ENCODE measurements around the gene CASP1. TPM values are rescaled to one million over a fixed set of nuclear protein-coding genes. Genes with fewer than 3 reads are reported as not detected.
A peak's percentile ranks its signal among the peaks of the same experiment; 100 is the strongest.

CASP1 gene
- total and polyA plus RNA-seq, 2 donors (not counting 3 experiments of a cell fraction or from before 2014, with no cell fraction given), result 1.8 to 12.4 TPM

- TF ChIP-seq FOS (IDR thresholded peaks at IDR 0.05; ENCODE audit: borderline replicate concordance, insufficient read depth, low read length) (no peak), POLR2AphosphoS5 (IDR thresholded peaks at IDR 0.05; ENCODE audit: insufficient read depth, low read depth, low read length) (no peak), POLR2A (IDR thresholded peaks at IDR 0.05; ENCODE audit: low read depth, low read length) (no peak), EZH2 (IDR thresholded peaks at IDR 0.05; ENCODE audit: borderline replicate concordance, low read depth, low read length, severe bottlenecking) (no peak), MAX (IDR thresholded peaks at IDR 0.05; ENCODE audit: insufficient read depth, insufficient read length) (no peak), JUN (IDR thresholded peaks at IDR 0.05; ENCODE audit: borderline replicate concordance, insufficient read depth, insufficient read length, low read depth) (no peak)
- ChIA-PET CTCF (no interaction called here), POLR2A (no interaction called here)
- FAIRE-seq (no peak), DNase-seq (ENCODE audit: low read depth, low spot score) (no peak)
- Histone ChIP-seq H3K79me2 (ENCODE audit: control insufficient read depth, insufficient read depth, low read length) (no peaks in the 10 kb centered on the region), H3K4me1 (ENCODE audit: control insufficient read depth, extremely low read depth, insufficient read depth, low read length) (peaks cover 11% of the 10 kb centered on the region), H3K9me1 (replicated peaks; ENCODE audit: control insufficient read depth, extremely low read depth, insufficient read depth, low read length) (no peaks in the 10 kb centered on the region), H3K4me2 (ENCODE audit: insufficient read depth, low read length) (peak overlapping the region; percentile 50), H2AFZ (ENCODE audit: low read depth, low read length) (peak overlapping the region; percentile 62), H4K20me1 (replicated peaks; ENCODE audit: control insufficient read depth, extremely low read depth, insufficient read depth, low read length) (no peaks in the 10 kb centered on the region), H3K4me3 (replicated peaks in 1 of 3; ENCODE audit: insufficient read depth in 1 of 3, low read depth in 1 of 3, low read length in 3 of 3) (no peak overlapping the region), H3K27me3 (ENCODE audit: control insufficient read depth in 2 of 2, insufficient read depth in 2 of 2, low read length in 2 of 2) (no peaks in the 10 kb centered on the region), H3K36me3 (ENCODE audit: control insufficient read depth in 2 of 2, extremely low read depth in 1 of 2, insufficient read depth in 2 of 2, low read length in 2 of 2) (no peaks in the 10 kb centered on the region), H3K9ac (replicated peaks; ENCODE audit: extremely low read depth, insufficient read depth, low read length) (no peak overlapping the region), H3K9me3 (replicated peaks; ENCODE audit: control insufficient read depth, insufficient read depth, low read length) (no peaks in the 10 kb centered on the region), H3K27ac (ENCODE audit: insufficient read depth, low read depth, low read length) (peak overlapping the region; percentile 59)
- no TSS peak for BruUV-seq (replicated peaks)
- dilution Hi-C loops (cut with MboI; ENCODE audit: extremely low pct_ligation_motif_present, low sequenced_read_pairs), result no loop called here
- intact Hi-C loops (cut with micrococcal nuclease), result no loop called here
Observed at GRCh38 chr11:105074166-105074530, 39.2 kb upstream of the CASP1 start.

- ChIA-PET CTCF (no interaction called here), POLR2A (no interaction called here)
- DNase-seq (ENCODE audit: low read depth, low spot score), result peak; percentile 79
- Histone ChIP-seq H3K79me2 (ENCODE audit: control insufficient read depth, insufficient read depth, low read length) (no peaks in the 10 kb centered on the region), H3K27me3 (ENCODE audit: control insufficient read depth in 2 of 2, insufficient read depth in 2 of 2, low read length in 2 of 2) (no peaks in the 10 kb centered on the region), H2AFZ (ENCODE audit: low read depth, low read length) (peak overlapping the region; percentile 67), H3K9me3 (replicated peaks; ENCODE audit: control insufficient read depth, insufficient read depth, low read length) (no peaks in the 10 kb centered on the region), H3K27ac (ENCODE audit: insufficient read depth, low read depth, low read length) (peak overlapping the region; percentile 59), H3K4me1 (ENCODE audit: control insufficient read depth, extremely low read depth, insufficient read depth, low read length) (peaks cover 11% of the 10 kb centered on the region), H3K4me3 (replicated peaks in 1 of 3; ENCODE audit: insufficient read depth in 1 of 3, low read depth in 1 of 3, low read length in 3 of 3) (no peak overlapping the region), H4K20me1 (replicated peaks; ENCODE audit: control insufficient read depth, extremely low read depth, insufficient read depth, low read length) (no peaks in the 10 kb centered on the region), H3K4me2 (ENCODE audit: insufficient read depth, low read length) (peak overlapping the region; percentile 50), H3K9ac (replicated peaks; ENCODE audit: extremely low read depth, insufficient read depth, low read length) (no peak overlapping the region), H3K36me3 (ENCODE audit: control insufficient read depth in 2 of 2, extremely low read depth in 1 of 2, insufficient read depth in 2 of 2, low read length in 2 of 2) (no peaks in the 10 kb centered on the region), H3K9me1 (replicated peaks; ENCODE audit: control insufficient read depth, extremely low read depth, insufficient read depth, low read length) (no peaks in the 10 kb centered on the region)
- no TSS peak for BruUV-seq (replicated peaks)
- dilution Hi-C loops (cut with MboI; ENCODE audit: extremely low pct_ligation_motif_present, low sequenced_read_pairs) (no loop called here), intact Hi-C loops (cut with micrococcal nuclease) (loop anchor here (1.0 kb wide), 2 partner anchors 26 to 171 kb away; no protein-coding TSS in a partner anchor)
- TF ChIP-seq CTCF (IDR thresholded peaks at IDR 0.05; ENCODE audit: extremely low read depth in 1 of 2, insufficient read depth in 1 of 2, low read depth in 1 of 2, low read length in 2 of 2) (no peak), GATA2 (IDR thresholded peaks at IDR 0.05; ENCODE audit: insufficient read depth, insufficient read length, low read depth, low read length) (no peak), FOS (IDR thresholded peaks at IDR 0.05; ENCODE audit: borderline replicate concordance, insufficient read depth, low read length) (no peak), MAX (IDR thresholded peaks at IDR 0.05; ENCODE audit: insufficient read depth, insufficient read length) (no peak), EZH2 (IDR thresholded peaks at IDR 0.05; ENCODE audit: borderline replicate concordance, low read depth, low read length, severe bottlenecking) (no peak), POLR2A (IDR thresholded peaks at IDR 0.05; ENCODE audit: low read depth, low read length) (no peak), POLR2AphosphoS5 (IDR thresholded peaks at IDR 0.05; ENCODE audit: insufficient read depth, low read depth, low read length) (no peak), JUN (IDR thresholded peaks at IDR 0.05; ENCODE audit: borderline replicate concordance, insufficient read depth, insufficient read length, low read depth) (no peak), MYC (IDR thresholded peaks at IDR 0.05; ENCODE audit: low read depth, low read length) (no peak)
- FAIRE-seq, result peak; percentile 80
Observed at GRCh38 chr11:105073456-105074165, 38.7 kb upstream of the CASP1 start.

Data from endothelial cell of umbilical vein (primary cell).